ENCODE measurements around the gene GNA15.
"Not testable (repeated sequence)": the region's sequence is repeated elsewhere in the genome, so short reads cannot be mapped to it uniquely, and the experiment has no call there.

Gene GNA15, protein sequence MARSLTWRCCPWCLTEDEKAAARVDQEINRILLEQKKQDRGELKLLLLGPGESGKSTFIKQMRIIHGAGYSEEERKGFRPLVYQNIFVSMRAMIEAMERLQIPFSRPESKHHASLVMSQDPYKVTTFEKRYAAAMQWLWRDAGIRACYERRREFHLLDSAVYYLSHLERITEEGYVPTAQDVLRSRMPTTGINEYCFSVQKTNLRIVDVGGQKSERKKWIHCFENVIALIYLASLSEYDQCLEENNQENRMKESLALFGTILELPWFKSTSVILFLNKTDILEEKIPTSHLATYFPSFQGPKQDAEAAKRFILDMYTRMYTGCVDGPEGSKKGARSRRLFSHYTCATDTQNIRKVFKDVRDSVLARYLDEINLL

DNA sequence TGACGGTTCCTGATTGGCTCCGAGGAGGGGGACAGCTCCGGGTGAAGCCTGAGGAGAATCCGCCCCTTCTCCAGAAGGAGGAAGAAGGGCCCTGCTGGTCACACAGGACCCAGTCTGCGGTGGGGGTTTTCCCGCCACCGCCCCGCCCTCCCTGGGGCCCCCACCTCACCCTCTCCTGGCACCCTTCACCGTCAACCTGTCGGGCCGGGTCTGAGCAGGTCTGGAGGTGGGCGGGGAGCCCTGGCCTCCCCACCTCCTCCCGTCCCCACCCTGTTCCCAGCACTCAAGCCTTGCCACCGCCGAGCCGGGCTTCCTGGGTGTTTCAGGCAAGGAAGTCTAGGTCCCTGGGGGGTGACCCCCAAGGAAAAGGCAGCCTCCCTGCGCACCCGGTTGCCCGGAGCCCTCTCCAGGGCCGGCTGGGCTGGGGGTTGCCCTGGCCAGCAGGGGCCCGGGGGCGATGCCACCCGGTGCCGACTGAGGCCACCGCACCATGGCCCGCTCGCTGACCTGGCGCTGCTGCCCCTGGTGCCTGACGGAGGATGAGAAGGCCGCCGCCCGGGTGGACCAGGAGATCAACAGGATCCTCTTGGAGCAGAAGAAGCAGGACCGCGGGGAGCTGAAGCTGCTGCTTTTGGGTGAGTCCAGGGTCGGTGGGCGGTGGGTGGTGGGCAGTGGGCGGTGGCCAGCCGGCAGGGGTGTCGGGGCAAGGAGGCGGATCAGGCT is at the start of gene GNA15:
GNA15 (plus strand) TSS at position 73 of the 723 bp plus-strand sequence; CDS start at position 491, 418 bp downstream.
- peak; percentile 38 for DNase-seq (ENCODE audit: low spot score)

DNA sequence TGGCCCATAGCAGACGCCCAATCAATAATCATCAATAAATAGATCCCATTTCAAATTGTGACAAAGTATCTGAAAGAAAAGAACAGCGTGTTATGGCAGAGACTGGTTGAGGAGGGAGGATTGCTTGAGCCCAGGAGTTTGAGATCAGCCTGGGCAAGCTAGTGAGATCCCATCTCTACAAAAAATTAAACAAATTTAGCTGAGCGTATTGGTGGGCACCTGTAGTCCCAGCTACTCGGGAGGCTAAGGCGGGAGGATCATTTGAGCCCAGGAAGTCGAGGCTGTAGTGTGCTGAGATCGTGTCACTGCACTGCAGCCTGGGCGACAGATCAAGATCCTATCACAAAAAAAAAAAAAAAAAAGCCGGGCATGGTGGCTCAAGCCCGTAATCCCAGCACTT is 48.1 kb upstream of the GNA15 start:
- no peak for DNase-seq (ENCODE audit: low spot score)

DNA sequence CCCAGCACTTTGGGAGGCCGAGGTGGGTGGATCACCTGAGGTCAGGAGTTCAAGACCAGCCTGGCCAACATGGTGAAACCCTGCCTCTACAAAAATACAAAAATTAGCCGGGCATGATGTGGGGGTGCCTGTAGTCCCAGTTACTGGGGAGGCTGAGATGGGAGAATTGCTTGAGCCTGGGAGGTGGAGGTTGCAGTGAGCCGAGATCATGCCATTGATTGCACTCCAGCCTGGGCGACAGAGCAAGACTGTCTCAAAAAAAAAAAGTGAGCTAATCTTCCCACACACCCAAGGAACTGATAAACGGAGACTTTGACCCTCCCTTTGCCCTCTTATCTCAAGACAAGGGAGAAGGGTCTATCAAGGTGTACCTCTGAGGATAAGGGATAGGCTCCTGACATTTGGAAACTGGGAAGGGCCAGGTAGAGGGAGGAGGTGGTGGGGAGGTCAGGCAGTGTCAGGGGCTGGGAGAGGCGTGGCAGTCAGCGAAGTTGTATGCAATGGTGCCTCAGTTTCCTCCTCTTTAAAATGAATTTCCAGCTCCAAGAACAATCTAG is 46.5 kb upstream of the GNA15 start:
- DNase-seq (ENCODE audit: low spot score), result not testable (repeated sequence)

DNA sequence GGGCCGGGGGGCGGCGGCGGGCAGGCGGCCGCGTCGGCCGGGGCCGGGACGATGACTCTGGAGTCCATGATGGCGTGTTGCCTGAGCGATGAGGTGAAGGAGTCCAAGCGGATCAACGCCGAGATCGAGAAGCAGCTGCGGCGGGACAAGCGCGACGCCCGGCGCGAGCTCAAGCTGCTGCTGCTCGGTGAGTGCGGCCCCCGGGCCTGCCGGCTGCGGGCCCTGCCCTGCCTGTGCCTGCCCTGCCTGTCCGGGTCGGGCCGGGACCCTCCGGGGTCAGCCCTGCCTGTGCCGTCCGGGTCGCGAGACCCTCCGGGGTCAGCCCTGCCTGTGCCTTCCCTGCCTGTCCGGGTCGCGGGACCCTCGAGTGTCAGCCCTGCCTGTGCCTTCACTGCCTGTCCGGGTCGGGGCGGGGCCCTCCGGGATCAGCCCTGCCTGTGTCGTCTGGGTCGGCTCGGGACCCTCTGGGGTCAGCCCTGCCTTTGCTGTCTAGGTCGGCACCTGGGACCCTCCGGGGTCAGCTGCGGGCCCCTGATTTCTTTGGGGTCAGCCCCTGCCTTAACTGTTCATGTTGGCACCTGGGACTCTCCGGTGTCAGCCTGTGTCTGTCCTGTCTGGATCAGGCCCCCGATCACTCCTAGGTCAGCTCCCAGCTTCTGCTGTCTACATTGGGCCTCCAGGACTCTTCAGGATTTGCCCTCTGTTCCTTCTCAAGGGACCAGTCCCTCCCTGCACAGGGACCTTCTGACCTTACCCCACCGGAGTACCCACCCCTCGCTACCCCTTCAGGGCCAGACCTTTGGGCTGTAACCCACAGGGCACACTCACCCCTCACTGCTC is 41.0 kb upstream of the GNA15 start:
- no peak for DNase-seq (ENCODE audit: low spot score)

DNA sequence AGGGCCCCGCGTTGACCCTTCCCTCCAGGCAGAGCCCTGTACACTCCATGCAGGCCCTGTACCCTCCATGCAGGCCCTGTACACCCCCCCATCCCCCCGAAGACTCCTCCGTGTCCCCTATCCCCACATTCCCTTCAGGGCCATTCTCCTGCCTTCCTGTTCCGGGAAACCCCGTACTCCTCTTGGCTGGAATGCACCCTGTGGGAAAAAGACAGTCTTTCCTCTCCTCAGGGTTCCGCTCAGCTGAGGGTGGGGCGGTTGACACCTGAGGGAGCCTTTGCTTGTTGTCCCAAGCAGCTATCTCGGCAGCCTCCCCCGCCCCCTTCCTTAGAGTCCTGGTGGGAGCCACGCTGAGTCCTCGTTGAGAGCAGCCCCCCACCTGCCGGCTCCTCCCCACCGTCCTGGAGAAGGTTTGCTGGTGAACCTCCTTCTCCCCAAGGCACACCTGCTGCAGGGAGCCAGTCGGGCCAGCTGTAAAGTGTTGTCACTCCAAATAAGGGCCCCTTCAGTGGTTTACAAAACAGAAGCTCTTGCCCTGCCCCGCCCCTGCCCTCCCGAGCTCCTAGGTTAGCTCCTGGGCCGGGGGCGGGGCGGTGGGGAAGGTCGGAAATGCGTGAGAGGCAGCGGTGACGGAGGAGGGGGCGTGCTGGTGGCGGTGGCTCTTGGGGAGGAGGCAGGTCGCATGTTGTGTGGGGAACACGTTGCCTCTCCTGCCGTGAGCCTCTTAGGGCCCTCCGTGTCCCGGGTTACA is 40.2 kb upstream of the GNA15 start:
- peak; percentile 58 for DNase-seq (ENCODE audit: low spot score)

DNA sequence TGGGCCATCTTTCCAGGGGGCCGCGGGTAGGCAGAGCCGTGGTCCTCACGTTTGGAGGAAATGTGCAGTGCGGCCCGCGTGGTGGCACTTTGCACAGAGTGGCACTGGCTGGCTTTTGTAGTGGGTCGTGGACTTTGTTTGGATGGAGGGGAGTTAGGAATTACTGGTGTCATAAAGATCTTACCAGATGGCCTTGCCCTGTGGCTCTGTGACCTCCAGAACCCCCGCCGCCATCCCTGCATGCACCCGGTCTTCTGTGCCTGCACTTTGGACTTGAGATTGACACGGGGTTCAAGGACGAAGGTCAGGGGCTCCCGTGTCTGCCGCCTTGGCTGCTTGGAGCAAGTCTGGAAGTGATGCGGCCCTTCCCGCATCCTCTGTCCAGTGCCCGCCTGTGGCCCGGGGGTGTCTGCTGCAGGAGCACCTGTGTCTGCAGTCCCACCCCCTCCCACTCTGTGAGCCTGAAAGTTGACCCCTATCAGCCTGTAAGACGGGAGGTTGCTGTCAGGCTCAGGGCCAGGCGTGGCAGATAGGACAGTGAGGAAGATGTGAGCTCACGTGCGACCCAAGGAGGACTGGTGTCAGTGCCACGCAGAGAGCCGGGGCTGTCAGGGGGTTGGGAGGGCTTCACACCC is 39.4 kb upstream of the GNA15 start:
- no peak for DNase-seq (ENCODE audit: low spot score)

DNA sequence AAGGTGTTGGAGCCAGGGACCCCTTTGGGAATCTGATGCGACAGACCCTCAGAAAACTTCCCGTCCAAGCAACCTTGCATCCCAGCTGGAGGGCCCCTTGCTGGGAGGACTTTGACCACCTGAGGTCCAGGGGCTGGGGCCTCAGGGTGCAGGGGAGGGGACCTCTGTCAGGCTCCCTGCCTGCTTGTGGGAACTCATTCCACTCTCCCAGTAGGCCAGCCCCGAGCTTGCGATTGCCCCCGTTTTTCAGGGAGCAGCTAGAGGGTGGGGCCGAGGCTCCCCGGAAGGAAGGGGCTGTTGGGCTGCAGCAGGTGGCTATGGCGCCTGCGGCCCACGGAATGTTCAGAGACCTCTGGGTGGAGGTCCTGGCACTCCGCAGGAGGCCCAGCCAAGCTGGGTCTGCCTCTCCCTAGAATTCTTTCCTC is 38.9 kb upstream of the GNA15 start:
- DNase-seq (ENCODE audit: low spot score), result no peak

DNA sequence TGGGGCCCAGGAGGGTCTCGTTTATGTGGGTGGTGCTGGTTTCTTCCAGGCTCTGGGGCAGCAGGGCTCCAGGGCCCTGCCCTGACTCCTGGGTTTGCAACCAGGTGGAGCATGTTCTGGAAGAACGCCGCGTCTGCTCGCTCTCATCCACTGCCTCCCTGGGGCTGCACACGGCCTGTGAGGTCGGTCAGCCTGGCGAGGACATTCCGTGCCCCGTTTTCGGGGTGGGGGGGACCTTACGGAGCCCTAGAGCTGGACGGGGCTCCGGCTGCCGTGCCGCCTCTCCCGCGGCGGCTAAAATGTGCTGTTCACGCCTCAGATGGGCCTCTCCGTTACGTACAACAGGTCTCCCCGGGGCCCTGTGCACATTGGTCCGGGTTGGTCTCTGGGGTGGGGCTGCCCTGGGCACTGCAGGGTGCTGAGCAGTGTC is 38.4 kb upstream of the GNA15 start:
- DNase-seq (ENCODE audit: low spot score), result no peak

DNA sequence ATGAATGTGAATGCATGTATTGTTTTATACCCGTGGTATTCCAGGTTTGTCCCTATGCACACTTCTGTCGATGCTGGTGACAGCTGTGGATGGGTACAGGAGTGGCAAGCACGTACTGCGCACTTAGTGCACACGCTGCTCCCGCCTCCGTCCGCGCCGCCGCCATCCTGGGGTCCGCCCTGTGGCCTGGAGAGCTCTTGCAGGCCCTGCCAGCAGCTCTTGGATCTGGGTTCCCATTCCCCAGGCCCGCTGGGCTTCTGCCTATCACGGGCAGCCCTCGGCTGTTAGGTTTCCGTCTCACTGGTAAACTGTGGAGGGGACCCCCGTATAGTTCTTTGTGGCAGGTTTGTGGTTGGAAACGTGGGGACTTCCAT is 37.7 kb upstream of the GNA15 start:
- no peak for DNase-seq (ENCODE audit: low spot score)

DNA sequence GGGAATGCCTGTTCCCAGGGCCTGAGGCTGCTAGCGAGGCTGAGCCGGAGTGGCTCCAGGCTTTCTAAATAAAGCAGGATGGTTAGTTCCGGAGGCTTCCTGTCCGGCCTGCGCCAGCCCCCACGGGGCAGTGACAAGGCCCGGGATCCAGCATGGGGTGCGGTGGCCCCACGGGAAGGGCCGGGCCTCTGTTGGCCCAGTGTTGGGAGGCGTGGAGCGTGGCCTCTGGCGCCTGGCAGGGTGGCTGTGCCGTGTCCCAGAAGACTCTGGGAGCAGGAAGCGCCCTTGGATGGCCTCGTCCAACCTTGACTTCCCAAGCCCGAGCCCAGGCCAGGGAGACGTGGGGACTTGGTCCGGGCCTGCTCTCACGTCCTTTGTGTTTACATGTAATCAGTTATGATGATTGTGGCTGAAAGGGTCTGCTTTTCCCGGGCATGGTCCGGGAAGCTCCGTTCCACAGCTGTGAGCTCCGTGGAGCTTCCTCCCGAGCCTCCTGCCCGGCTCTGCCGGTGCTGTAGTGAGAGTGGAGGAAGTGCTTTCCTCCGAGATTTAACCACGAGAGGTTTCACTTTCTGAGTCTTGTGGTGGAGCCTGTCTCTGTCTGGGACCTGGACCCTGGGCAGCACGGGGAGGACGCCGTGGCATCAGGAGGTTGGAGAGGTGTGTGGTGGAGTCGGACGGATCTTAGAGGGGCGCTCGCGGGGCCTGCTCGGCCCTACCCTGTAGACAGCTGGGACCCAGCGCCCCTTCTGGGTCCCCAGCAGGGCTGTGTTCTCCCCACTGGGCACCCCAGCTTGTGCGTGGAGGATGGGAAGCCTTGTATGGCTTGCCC is 37.1 kb upstream of the GNA15 start:
- DNase-seq (ENCODE audit: low spot score), result peak; percentile 27

DNA sequence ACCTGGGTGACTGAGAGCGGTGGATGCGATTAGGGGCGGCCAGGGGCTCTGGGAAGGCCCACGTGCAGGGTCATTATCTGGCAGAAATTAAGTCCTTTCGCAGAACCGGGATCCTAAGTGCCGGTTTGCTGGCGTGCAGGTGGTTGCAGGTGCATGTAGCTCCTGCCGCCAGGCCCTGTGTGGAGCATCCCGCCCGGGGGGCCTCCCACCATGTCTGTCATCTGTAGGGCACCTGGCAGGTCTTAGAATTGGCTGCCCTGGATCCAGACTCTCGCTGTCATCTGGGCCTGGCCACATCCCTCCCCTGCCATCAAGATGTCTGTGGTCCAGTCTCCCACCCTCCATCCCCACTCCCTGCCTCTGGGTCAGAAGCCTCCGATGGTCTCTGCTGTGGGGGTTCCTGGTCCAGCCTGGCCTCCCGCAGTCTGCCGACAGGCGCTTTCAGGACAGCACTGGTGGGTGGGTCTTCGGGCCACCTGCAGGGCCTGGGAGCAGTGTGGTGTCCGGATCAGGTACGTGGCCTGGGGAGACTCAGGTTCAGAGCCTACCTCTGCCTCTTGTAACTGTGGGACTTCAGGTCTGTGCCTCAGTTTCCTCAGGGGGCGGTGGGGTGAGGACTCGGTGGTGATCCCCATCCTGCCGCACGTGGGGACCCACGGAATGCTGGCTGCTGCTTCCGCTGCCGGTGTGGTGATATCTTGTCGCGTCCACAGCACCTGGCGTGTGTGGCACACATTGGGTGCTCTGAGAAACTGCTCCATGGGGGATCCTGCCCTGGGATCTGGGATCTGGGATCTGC is 36.3 kb upstream of the GNA15 start:
- no peak for DNase-seq (ENCODE audit: low spot score)

DNA sequence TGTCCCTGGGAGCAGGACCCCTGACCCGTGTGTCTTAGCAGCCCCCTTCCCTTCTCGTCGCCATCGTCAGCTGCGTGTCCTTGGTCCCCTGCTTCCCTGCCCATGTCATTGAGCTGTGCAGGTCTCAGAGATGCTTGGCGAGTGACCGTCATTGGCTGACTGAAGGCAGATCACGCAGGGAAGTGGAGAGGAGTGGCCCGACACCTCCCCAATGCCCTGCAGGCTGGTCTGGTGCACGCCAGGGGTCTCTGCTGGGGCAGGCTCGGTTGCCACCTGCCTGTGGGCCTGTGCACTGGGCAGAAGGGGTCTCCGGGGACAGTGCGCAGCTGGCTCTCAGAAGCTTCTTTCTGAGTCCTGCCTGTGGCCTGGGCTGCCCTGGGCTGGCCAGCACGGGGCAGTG is 35.5 kb upstream of the GNA15 start:
- no peak for DNase-seq (ENCODE audit: low spot score)

DNA sequence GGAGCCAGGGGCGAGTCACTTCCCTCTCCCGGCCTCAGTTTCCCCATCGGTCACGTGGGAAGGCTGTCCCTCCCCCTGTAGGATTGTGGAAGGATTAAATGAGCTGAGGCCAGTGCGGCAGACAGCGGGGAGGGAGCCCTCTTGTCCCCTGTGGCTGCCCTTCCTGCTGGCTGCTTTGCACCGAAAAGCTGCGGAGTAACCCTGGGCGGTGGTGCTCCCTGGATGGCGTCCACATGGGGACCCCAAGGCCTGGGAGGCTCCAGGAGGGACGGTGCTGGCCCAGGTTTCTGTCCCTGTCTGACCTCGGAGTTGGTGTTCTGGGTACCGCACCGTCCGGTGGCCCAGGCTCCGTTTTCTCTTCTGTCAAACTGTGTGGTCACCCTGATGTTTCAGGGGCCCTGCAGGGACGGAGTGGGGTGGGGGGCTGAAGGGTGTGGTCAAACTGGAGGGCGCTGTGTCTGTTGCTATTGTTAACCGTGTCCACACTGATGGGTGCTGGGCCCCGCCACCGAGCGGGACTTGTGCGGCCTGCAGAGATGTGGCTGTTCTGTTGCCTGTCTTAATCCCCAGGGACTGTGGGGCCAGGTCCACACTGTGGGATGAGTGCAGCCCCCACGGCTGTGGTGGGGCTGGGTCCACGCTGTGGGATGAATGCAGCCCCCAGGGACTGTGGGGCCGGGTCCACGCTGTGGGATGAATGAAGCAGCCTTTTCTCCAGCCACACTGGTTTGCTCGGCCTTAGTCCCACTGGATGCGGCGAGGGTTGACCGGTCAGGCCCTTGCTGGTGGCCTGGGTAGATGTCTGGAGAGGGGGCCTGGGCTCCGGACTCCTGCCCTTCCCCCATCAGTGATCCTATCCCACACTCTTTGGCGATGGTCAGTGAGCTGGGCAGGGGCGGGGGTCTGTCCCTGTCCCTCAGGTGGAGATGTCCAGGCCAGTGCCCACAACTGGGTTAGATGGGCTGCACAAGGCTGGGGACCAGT is 34.8 kb upstream of the GNA15 start:
- DNase-seq (ENCODE audit: low spot score), result no peak

DNA sequence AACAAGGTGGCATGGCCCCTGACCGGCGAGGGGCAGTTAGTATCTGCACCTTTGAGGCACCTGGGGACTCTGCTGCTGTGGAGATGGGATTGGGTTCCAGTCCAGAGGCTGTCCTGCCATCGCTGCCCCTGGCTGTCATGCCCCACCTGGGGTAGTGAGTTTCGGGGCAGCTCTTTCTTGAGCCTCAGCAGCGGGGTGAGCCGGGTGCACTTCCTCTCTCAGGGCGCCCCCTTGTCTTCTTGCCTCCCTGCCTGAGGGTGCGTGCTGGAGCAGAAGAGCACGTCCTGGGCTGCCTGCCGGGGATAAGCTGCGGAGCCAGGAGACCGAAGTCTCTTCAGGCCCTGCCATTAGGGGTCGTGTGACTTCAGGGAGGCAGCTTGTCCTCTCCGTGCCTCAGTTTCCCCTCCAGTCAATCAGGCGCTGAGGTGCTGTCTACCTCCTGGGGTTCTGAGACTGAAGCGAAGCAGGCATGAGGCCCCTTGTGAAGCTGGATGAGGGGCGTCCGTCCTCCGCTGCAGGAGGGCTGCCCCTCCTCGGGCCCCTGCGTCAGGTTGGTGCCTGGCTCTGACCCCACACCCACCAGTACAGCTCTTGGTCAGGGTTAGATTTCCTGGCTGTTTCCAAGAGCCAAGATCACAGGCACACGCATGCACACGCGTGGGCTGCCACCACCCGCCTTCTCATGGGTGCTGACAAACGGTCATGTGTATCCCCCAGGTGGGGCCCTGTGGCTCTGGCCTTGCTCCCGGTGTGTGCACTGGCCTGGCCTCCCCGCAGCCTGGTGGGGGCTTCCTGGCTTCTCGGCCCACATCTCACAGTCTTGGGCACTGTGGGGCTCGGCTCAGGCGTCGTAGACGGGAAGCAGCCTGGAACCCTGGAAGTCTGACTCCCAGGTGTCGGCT is 33.3 kb upstream of the GNA15 start:
- DNase-seq (ENCODE audit: low spot score), result no peak

DNA sequence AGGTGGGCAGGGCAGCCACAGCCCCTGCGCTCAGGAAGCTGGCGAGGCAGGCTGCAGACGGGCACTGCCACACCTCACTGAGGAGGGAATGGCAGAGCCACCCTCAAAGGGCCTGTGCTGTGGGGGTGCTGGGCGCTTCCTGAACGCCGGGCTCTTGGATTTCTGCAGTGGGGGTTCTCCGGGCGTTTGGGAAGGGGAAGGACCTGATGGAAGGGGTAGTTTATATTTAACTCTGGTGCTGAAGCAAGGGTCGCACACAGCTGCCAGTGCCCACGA is 31.2 kb upstream of the GNA15 start:
- no peak for DNase-seq (ENCODE audit: low spot score)

DNA sequence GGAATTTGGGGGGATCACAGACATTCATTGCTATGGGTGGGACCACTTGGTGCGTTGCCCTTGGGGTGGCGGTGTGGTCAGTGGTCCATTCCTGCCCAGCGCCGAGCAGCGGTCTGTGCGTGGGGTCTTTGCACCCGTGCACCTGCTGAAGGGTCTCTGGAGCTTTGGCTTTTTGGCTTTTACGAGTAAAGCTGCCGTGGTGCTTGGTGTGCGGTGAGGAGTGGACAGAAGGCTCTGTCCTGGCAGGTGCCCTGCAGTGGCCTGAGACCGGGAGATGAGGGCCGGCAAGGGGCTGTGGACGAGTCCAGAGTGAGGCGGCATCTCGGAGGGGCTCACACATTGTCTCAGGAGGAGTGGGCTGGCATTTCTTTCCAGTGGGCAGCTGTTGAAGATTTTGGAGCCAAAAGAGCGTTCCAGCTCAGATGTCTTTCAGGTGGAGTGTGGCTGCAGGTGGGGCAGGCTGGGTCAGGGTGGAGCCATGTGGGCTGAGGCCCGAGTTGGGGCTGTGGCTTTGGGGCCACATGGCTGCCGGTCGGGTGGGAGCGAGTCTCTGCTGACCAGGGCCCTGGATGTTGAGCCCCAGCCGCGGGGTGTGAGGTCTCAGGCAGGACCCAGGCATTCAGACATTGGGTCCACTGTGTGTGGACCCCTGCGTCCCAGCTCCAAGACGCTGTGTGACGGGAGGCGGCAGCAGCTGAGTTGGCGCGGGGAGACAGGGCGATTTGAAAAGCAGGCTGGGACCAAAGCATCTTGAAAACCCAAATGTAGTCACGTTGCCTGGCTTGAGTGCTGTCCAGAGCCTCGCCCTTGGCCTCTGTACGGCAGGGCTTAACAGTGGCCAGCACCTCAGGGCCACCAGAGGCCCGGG is 30.0 kb upstream of the GNA15 start:
- DNase-seq (ENCODE audit: low spot score), result no peak
